ENCODE measurements around the gene AGT.

AGT gene

DNA sequence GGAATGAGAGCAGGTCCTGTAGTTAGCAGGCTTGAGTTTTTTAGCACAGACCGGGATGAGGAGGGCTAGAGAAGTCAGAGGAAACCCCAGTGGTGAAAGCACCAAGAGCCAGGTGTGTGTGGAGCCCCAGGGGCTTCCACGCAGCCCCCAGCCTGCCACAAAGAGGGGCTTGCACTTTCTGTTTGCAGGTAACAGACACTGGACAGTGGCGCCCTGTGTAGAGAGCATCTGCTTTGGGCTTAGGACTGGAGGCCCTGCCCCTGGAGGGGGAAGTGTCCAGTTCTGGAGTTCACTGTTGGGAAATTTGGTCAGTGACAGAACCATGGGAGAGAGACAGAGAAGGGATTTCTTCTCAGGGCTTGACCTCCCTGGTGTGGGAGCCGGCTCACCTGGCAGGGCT, 19.5 kb downstream of the AGT start:
- no peak for TF ChIP-seq EZH2 (optimal IDR thresholded peaks at IDR 0.05; ENCODE audit: low read depth, low read length)
- no peak for TF ChIP-seq EZH2phosphoT487 (IDR thresholded peaks at IDR 0.05; ENCODE audit: low read length)
- TF ChIP-seq, protein P1, sequence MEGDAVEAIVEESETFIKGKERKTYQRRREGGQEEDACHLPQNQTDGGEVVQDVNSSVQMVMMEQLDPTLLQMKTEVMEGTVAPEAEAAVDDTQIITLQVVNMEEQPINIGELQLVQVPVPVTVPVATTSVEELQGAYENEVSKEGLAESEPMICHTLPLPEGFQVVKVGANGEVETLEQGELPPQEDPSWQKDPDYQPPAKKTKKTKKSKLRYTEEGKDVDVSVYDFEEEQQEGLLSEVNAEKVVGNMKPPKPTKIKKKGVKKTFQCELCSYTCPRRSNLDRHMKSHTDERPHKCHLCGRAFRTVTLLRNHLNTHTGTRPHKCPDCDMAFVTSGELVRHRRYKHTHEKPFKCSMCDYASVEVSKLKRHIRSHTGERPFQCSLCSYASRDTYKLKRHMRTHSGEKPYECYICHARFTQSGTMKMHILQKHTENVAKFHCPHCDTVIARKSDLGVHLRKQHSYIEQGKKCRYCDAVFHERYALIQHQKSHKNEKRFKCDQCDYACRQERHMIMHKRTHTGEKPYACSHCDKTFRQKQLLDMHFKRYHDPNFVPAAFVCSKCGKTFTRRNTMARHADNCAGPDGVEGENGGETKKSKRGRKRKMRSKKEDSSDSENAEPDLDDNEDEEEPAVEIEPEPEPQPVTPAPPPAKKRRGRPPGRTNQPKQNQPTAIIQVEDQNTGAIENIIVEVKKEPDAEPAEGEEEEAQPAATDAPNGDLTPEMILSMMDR (IDR thresholded peaks at IDR 0.05; ENCODE audit: low read length), result no peak

DNA sequence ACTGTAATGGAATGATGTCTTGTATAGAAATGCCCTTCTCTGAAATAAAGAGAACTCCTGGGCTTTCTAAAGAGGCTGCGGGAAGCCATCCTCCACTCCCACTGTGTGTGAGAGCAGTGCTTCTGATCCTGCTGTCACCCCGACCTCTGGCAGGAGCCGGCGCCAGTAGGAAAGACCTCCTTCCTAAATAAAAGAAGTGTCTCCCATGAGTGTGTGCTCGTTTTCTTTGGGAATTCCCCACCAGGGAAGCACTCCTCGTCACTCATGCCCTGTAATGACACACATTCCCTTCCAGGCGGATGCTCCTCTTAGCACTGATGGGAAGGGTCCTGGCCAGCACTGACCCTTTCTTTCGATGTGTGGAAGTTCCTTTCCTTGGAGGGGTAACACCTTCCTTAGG, 20.1 kb downstream of the AGT start:
- Histone ChIP-seq H3K4me2 (ENCODE audit: low read depth, low read length) (no peak overlapping the region), H3K27me3 (replicated peaks; ENCODE audit: insufficient read depth, low read length) (no peaks in the 10 kb centered on the region), H3K4me1 (ENCODE audit: low read length) (no peaks in the 10 kb centered on the region), H3K79me2 (ENCODE audit: low read length) (no peaks in the 10 kb centered on the region), H3K27ac (ENCODE audit: low read length) (no peak overlapping the region), H3K4me3 (ENCODE audit: low read length) (no peak overlapping the region), H3K36me3 (replicated peaks; ENCODE audit: insufficient read depth, low read length) (peaks cover 3% of the 10 kb centered on the region), H2AFZ (ENCODE audit: low read length) (no peak overlapping the region), H3F3A (ENCODE audit: insufficient read depth, low read length) (no peaks in the 10 kb centered on the region), H4K20me1 (ENCODE audit: insufficient read depth, low read length) (no peaks in the 10 kb centered on the region), H3K9ac (ENCODE audit: low read length) (no peak overlapping the region), H3K9me2 (replicated peaks; ENCODE audit: insufficient read depth, low read length) (no peaks in the 10 kb centered on the region), H3K9me3 (replicated peaks; ENCODE audit: insufficient read depth, low read length) (no peaks in the 10 kb centered on the region)
- DNase-seq, result no peak
- TF ChIP-seq EZH2phosphoT487 (IDR thresholded peaks at IDR 0.05; ENCODE audit: low read length) (no peak), EZH2 (optimal IDR thresholded peaks at IDR 0.05; ENCODE audit: low read depth, low read length) (no peak)
- TF ChIP-seq, protein P1 (IDR thresholded peaks at IDR 0.05; ENCODE audit: low read length), result no peak

More for the DNA sequence above, 19.5 kb downstream of the AGT start:
- Histone ChIP-seq H3K9me3 (replicated peaks; ENCODE audit: insufficient read depth, low read length) (no peaks in the 10 kb centered on the region), H3K9ac (ENCODE audit: low read length) (no peak overlapping the region), H3K27me3 (replicated peaks; ENCODE audit: insufficient read depth, low read length) (no peaks in the 10 kb centered on the region), H3K4me1 (ENCODE audit: low read length) (no peaks in the 10 kb centered on the region), H3K4me3 (ENCODE audit: low read length) (no peak overlapping the region), H3K9me2 (replicated peaks; ENCODE audit: insufficient read depth, low read length) (no peaks in the 10 kb centered on the region), H3K4me2 (ENCODE audit: low read depth, low read length) (no peak overlapping the region), H2AFZ (ENCODE audit: low read length) (no peak overlapping the region), H4K20me1 (ENCODE audit: insufficient read depth, low read length) (no peaks in the 10 kb centered on the region), H3K79me2 (ENCODE audit: low read length) (no peaks in the 10 kb centered on the region), H3K36me3 (replicated peaks; ENCODE audit: insufficient read depth, low read length) (peaks cover 3% of the 10 kb centered on the region), H3K27ac (ENCODE audit: low read length) (no peak overlapping the region), H3F3A (ENCODE audit: insufficient read depth, low read length) (no peaks in the 10 kb centered on the region)
- DNase-seq, result no peak

DNA sequence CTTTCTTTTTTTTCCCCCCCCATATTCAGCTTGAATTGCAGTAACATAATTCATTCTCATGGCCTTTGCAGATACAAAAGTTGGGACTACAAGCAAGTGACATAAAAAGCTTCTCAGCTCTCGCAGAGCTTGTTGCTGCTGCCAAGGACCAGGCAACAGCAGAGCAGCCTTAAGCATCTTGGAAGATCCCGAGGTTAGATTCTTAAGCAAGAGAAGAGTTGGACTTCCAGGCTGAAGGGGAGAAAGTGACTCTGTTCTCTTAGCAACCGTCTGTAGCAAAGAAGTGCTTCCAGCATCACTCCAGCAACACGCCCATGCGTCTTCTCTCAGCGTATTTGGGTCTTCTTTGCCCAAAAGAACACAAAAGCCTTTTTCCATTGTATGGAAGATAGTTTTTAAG, 20.7 kb downstream of the AGT start:
- H3K9ac ChIP-seq (ENCODE audit: low read length), result no peak overlapping the region
- no peaks in the 10 kb centered on the region for H3K9me3 ChIP-seq (replicated peaks; ENCODE audit: insufficient read depth, low read length)
- H3K4me3 ChIP-seq (ENCODE audit: low read length), result no peak overlapping the region
- H3K27me3 ChIP-seq (replicated peaks; ENCODE audit: insufficient read depth, low read length), result no peaks in the 10 kb centered on the region
- no peak overlapping the region for H3K4me2 ChIP-seq (ENCODE audit: low read depth, low read length)
- H2AFZ ChIP-seq (ENCODE audit: low read length), result no peak overlapping the region
- no peaks in the 10 kb centered on the region for H3K9me2 ChIP-seq (replicated peaks; ENCODE audit: insufficient read depth, low read length)
- no peaks in the 10 kb centered on the region for H3K79me2 ChIP-seq (ENCODE audit: low read length)
- TF ChIP-seq, protein P1 (IDR thresholded peaks at IDR 0.05; ENCODE audit: low read length), result no peak
- TF ChIP-seq EZH2 (optimal IDR thresholded peaks at IDR 0.05; ENCODE audit: low read depth, low read length) (no peak), EZH2phosphoT487 (IDR thresholded peaks at IDR 0.05; ENCODE audit: low read length) (no peak)
- H4K20me1 ChIP-seq (ENCODE audit: insufficient read depth, low read length), result no peaks in the 10 kb centered on the region
- no peak for DNase-seq
- H3K36me3 ChIP-seq (replicated peaks; ENCODE audit: insufficient read depth, low read length), result peaks cover 3% of the 10 kb centered on the region
- H3F3A ChIP-seq (ENCODE audit: insufficient read depth, low read length), result no peaks in the 10 kb centered on the region
- H3K4me1 ChIP-seq (ENCODE audit: low read length), result no peaks in the 10 kb centered on the region
- no peak overlapping the region for H3K27ac ChIP-seq (ENCODE audit: low read length)
